T-helper 9 cell (primary cell): ENCODE data around the gene RELN.

Experiments
- DNase-seq: peaks from one replicate; pipeline ENCODE4 v3.0.0-alpha.2; 2020

The RELN gene

GRCh38 chr7:103613655-103614642 lies 375.5 kb downstream of the RELN start:
- no peak for DNase-seq

GRCh38 chr7:103609778-103610177 lies 379.7 kb downstream of the RELN start:
- no peak for DNase-seq

- DNase-seq: no peak
Measured at GRCh38 chr7:103605640-103606039, 383.8 kb downstream of the RELN start.

GRCh38 chr7:103598326-103598905 lies 391.0 kb downstream of the RELN start:
- no peak for DNase-seq

DNA sequence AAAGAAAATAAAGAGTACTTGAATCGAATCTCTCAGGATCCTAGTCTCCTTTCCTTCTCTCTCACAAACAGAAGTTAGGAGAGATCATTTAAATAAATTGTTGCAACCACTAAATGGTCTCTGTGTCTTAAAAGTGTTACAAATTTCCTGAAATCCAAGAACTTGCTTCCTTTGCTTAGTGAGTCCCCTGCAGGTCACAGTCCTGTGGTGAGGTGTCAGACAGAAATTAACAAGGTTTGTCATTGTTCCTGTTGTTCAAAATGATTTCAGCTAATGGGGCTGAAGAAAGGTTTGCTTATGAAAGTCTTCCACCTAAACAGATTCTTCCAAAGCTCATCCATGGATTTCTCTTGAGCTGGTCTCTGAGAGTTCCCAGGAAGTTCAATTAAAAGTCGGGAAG lies 391.9 kb downstream of the RELN start:
- no peak for DNase-seq

- DNase-seq: no peak
Measured at GRCh38 chr7:103594186-103594585, 395.3 kb downstream of the RELN start.

- DNase-seq: no peak
Measured at GRCh38 chr7:103593691-103594090, 395.8 kb downstream of the RELN start.

GRCh38 chr7:103592844-103593243 lies 396.6 kb downstream of the RELN start:
- no peak for DNase-seq

GRCh38 chr7:103592187-103592586 lies 397.3 kb downstream of the RELN start:
- DNase-seq: no peak

GRCh38 chr7:103580031-103580430 lies 409.4 kb downstream of the RELN start:
- no peak for DNase-seq

- DNase-seq: no peak
Measured at GRCh38 chr7:103577059-103577458, 412.4 kb downstream of the RELN start.

DNA sequence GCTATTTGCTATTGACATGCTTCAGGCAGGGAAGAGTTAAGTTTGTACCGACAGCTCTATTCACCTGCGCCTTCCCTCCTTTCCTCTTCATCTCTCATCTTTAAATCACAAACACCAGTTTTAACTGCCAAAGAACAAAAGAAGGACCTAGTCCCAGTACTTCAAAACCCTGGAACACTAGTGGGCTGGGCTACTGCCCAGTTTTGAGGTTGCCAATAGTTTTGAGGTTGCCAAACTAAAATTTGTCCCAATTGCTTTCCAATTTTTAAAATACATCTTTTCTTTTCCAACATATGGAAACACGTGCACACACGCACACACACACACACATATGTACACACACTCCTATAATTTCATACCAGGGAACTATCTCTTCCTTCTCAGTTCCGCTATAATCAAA lies 412.8 kb downstream of the RELN start:
- DNase-seq: no peak

GRCh38 chr7:103574576-103574975 lies 414.9 kb downstream of the RELN start:
- no peak for DNase-seq

DNA sequence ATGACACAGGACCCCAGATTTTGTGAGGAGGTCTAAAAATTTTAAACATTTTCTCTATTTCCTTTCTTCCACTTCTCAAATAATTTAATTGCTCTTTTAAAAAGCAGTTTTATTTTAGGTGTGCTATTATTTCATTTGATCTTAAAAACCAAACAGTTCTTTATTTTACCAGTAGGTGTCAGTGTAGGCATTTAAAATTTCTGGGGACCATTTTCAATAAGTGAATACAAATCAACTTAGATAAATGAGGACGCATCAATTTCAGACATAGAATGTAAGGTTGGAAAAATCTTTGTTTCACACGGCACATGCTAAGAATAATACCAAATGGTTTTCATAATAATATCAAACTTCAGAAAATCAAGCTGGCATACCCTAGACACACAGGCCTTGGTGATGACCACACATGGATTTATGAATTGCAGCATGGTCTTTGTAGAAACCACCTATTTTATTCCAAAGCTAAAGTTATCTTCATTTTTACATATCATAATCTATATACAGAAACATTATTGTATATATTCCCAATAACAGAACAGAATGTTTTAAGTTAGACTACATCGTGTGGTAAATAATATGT lies 415.9 kb downstream of the RELN start:
- no peak for DNase-seq

DNA sequence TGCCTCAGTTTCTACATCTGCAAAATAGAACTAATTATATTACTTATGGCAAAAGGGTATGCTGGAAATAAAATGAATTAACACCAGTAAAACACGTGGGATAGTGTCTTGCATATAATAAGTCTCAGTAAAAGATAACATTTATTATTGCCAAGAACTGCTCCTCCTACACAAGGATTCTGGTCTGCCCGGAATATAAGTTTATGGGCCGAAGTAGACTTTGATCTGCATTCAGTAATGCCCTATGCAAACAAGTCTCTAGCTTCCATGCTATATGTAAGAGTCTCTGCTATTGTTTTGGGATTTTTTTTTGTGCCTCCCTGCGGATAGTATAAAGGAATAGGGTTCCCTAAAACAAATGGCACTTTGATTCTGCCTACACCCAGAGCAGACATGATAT lies 417.9 kb downstream of the RELN start:
- no peak for DNase-seq

GRCh38 chr7:103569621-103570305 lies 419.7 kb downstream of the RELN start:
- no peak for DNase-seq

DNA sequence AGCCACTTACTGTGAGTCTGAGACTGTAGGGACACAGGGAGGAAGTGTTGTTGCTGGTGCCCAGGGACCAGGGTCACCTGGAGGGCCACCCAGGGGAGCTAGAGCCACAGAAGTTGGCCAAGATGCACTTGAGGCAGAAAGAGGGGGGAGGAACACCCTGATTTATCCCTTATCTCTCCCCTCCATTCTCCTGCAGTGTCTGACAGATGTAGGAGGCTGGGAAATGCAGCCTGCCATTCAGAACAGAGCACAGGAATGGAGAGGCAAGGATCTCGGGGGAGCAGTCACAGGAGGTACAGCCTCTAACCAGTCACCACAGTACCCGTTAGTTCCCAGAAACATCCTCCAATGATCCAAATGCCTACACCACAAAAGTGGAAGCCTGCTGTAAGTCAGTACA lies 425.0 kb downstream of the RELN start:
- no peak for DNase-seq

DNA sequence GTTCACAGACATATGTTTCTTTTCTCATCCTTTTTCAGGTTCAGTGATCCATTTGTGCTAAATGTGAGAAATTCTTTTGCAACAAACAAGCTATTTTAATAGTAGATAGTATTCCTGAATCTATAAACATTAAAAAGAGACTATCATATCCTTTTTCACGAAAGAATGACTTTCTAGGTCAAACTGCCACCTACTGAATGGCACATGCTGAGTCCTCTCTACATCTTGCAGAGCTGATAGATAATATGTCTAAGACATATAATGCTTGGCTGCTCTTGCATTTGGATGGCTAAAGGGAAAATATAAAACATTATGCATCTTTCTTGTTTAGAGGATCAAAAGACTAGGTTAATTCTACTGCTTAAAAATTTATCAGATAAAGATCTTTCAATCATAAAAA lies 429.3 kb downstream of the RELN start:
- DNase-seq: no peak

- no peak for DNase-seq
Measured at GRCh38 chr7:103551016-103551415, 438.4 kb downstream of the RELN start.

DNA sequence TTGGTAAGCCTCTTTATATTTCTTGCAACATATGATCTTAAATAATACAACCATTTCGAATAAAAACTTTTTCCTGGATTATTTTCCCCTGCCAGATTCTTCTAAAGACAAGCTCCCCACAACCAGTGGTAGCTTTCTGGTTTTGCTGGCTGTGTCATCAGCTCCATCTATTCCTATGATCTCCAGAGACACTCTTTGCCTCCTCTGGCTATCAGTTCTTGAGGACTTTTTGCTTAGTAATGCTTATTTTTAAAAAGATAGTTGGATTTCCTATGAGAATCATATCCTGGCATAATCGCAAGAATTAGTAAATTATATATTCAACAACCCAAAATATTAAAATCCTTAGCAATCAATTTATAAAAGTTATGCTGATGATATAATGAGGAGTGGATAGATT lies 439.7 kb downstream of the RELN start:
- DNase-seq: no peak

DNA sequence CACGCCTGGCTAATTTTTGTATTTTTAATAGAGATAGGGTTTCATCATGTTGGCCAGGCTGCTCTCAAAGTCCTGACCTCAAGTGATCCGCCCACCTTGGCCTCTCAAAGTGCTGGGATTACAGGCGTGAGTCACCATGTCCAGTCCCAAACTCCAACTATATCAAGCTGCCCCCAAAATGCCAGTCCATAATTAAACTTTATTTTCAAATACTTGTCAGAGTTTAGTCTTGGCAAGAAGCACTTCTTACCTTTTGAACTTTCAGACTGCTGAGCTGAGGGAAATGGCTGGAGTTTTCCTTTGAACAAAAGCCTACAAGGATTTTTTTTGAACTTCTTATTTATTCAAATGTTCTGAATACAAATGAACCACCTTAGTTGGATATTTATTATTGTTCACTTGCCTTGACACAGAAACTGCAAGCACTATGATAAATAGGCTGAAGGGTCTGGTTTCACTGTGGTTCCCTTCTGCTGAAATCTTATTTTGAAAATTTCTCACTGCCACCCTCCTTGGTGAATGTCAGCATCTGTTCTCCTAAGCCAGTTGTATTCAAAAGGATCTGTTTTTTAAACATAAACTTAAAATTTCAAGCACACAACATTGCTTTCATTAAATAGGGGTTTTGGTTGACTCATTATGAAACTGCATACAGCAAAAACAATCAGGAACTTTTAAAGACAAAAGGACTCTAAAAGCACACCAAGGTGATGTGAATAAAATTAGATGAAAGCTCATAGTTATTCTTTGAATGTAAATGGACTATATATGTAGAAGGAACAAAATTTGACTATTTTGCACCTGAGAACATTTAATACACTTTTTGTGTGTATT lies 441.8 kb downstream of the RELN start:
- no peak for DNase-seq

- no peak for DNase-seq
Measured at GRCh38 chr7:103542470-103542869, 447.0 kb downstream of the RELN start.
